ENCODE measurements around the gene DCDC2B. TPM values are rescaled to one million over a fixed set of nuclear protein-coding genes. Genes with fewer than 3 reads are reported as not detected.

Gene DCDC2B
- total and polyA plus RNA-seq, 2 of the 13 experiments (the other 11 are each of a cell fraction or from before 2014, with no cell fraction given) = not detected

DNA sequence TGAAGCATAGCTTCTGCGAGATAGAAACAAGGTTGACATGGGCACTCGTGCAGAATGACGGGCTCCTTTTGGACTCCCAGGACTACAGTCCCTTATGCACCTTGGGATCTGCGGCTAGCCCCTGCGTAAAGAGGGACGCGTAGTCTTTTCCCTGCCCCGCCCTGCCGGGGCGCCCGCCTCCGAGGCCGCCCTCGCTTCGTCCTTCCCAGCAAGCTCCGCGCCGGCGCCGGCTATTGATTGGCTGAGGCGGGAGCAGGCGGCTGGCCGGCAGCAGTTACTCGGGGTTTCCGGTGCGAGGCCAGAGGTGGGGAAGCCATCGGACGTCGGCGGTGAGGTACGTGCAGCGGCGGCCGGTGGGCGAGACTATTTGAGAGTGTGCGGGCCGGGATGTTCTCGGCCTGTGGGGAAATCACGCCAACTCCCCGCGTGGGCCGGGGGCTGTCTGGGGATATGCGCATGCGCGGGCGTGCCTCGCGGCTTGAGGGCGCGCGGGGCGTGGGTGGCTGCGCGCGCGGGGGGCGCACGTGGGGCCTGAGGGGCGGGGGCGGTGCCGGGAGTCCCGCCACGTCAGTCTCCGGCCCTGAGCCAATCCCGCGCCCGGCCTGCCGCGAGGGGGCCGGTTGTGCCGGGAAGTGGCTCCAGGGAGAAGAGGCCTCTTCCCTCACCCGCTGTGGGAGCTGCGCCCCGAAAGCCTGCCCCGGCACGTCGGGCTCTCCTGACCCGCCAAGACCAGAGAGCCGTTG lies 29.3 kb upstream of the DCDC2B start, which contains the start of gene TXLNA (continued):
- peak; percentile 83 for TF ChIP-seq GATAD1 (CRISPR knock-in tag; IDR thresholded peaks at IDR 0.05)
- 0 out of 2 replicates have a peak, but pooled peaks have one; percentile 50 for TF ChIP-seq ZNF235 (CRISPR knock-in tag; IDR thresholded peaks at IDR 0.05; ENCODE audit: borderline replicate concordance)
- TF ChIP-seq ZNF552 (CRISPR knock-in tag; IDR thresholded peaks at IDR 0.05; ENCODE audit: borderline replicate concordance) = peak; percentile 94
- no peak for TF ChIP-seq ZNF598 (CRISPR knock-in tag; IDR thresholded peaks at IDR 0.05; ENCODE audit: borderline replicate concordance)
- TF ChIP-seq SATB2 (CRISPR knock-in tag; IDR thresholded peaks at IDR 0.05) = 0 out of 2 replicates have a peak, but pooled peaks have one; percentile 56
- peak; percentile 84 for TF ChIP-seq PHF20 (CRISPR knock-in tag; IDR thresholded peaks at IDR 0.05)
- TF ChIP-seq CSRNP1 (CRISPR knock-in tag; IDR thresholded peaks at IDR 0.05) = peak; percentile 94
- TF ChIP-seq, protein P1, sequence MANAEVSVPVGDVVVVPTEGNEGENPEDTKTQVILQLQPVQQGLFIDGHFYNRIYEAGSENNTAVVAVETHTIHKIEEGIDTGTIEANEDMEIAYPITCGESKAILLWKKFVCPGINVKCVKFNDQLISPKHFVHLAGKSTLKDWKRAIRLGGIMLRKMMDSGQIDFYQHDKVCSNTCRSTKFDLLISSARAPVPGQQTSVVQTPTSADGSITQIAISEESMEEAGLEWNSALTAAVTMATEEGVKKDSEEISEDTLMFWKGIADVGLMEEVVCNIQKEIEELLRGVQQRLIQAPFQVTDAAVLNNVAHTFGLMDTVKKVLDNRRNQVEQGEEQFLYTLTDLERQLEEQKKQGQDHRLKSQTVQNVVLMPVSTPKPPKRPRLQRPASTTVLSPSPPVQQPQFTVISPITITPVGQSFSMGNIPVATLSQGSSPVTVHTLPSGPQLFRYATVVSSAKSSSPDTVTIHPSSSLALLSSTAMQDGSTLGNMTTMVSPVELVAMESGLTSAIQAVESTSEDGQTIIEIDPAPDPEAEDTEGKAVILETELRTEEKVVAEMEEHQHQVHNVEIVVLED (CRISPR knock-in tag; IDR thresholded peaks at IDR 0.05; ENCODE audit: borderline replicate concordance) = peak; percentile 78; the same call in 1 of the 2 replicates
- TF ChIP-seq REL (CRISPR knock-in tag; conservative IDR thresholded peaks at IDR 0.05) = peak; percentile 81
- TF ChIP-seq ZNF557 (CRISPR knock-in tag; IDR thresholded peaks at IDR 0.05) = peak; percentile 25; the same call in 1 of the 2 replicates
- peak; percentile 71 for TF ChIP-seq MED1 (CRISPR knock-in tag; IDR thresholded peaks at IDR 0.05)
- TF ChIP-seq, protein P2, sequence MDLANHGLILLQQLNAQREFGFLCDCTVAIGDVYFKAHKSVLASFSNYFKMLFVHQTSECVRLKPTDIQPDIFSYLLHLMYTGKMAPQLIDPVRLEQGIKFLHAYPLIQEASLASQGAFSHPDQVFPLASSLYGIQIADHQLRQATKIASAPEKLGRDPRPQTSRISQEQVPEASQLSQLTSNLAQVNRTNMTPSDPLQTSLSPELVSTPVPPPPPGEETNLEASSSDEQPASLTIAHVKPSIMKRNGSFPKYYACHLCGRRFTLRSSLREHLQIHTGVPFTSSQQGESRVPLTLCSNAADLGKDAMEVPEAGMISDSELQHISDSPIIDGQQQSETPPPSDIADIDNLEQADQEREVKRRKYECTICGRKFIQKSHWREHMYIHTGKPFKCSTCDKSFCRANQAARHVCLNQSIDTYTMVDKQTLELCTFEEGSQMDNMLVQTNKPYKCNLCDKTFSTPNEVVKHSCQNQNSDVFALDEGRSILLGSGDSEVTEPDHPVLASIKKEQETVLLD (CRISPR knock-in tag; IDR thresholded peaks at IDR 0.05; ENCODE audit: low read depth) = peak; percentile 94
- peak; percentile 85 for TF ChIP-seq KAT8 (CRISPR knock-in tag; IDR thresholded peaks at IDR 0.05)
- TF ChIP-seq ATF7-NPFF (CRISPR knock-in tag; IDR thresholded peaks at IDR 0.05; ENCODE audit: low read depth) = peak; percentile 90
- no peak for TF ChIP-seq NFIB (CRISPR knock-in tag; IDR thresholded peaks at IDR 0.05; ENCODE audit: borderline replicate concordance)
- TF ChIP-seq ZBTB34 (CRISPR knock-in tag; IDR thresholded peaks at IDR 0.05) = no peak; the same call in 1 of the 2 replicates
- TF ChIP-seq ZFY (CRISPR knock-in tag; IDR thresholded peaks at IDR 0.05) = peak; percentile 79
- no peak; the same call in 1 of the 2 replicates for TF ChIP-seq KDM1A (CRISPR knock-in tag; IDR thresholded peaks at IDR 0.05)
- peak; percentile 92; the same call in 1 of the 2 replicates for TF ChIP-seq ZNF816 (CRISPR knock-in tag; IDR thresholded peaks at IDR 0.05; ENCODE audit: borderline replicate concordance)
- no peak for TF ChIP-seq ZNF260 (CRISPR knock-in tag; IDR thresholded peaks at IDR 0.05; ENCODE audit: borderline replicate concordance, low read depth)
- TF ChIP-seq ZNF629 (CRISPR knock-in tag; conservative IDR thresholded peaks at IDR 0.05) = no peak; the same call in 1 of the 2 replicates
- TF ChIP-seq MTERF4 (CRISPR knock-in tag; IDR thresholded peaks at IDR 0.05) = peak; percentile 95
- no peak for TF ChIP-seq CEBPG (CRISPR knock-in tag; IDR thresholded peaks at IDR 0.05)
